ENCODE results near the gene TNFRSF19. TPM values are rescaled to one million over a fixed set of nuclear protein-coding genes. Genes with fewer than 3 reads are reported as not detected.
"Not testable (repeated sequence)": the region's sequence is repeated elsewhere in the genome, so short reads cannot be mapped to it uniquely, and the experiment has no call there.

TNFRSF19 gene
- polyA plus RNA-seq, result 6.8 TPM
- long read RNA-seq, donor 1, partial matches to known transcripts, result 0 of 1 reads
- long read RNA-seq, donor 1, other reads (novel, unspliced or antisense), result 0 of 1 reads
- long read RNA-seq, donor 2, full-length matches to known transcripts, result 1 of 42 reads
- long read RNA-seq, donor 2, partial matches to known transcripts, result 14 of 42 reads
- long read RNA-seq, donor 2, other reads (novel, unspliced or antisense), result 27 of 42 reads
- long read RNA-seq, donor 3, result 0 reads
- long read RNA-seq, donor 4, result 0 reads
- long read RNA-seq, donor 5, result 0 reads
- long read RNA-seq, donor 6, full-length matches to known transcripts, result 1 of 1 reads
- long read RNA-seq, donor 6, partial matches to known transcripts, result 0 of 1 reads
- long read RNA-seq, donor 6, other reads (novel, unspliced or antisense), result 0 of 1 reads
- long read RNA-seq, donor 7, result 0 reads
- long read RNA-seq, donor 8, result 0 reads
- long read RNA-seq, donor 9, result 0 reads
- long read RNA-seq, donor 10, full-length matches to known transcripts, result 3 of 3 reads
- long read RNA-seq, donor 10, partial matches to known transcripts, result 0 of 3 reads
- long read RNA-seq, donor 10, other reads (novel, unspliced or antisense), result 0 of 3 reads
- long read RNA-seq, donor 11, full-length matches to known transcripts, result 1 of 1 reads
- long read RNA-seq, donor 11, partial matches to known transcripts, result 0 of 1 reads
- long read RNA-seq, donor 11, other reads (novel, unspliced or antisense), result 0 of 1 reads

GRCh38 chr13:23570099-23570920 lies at the start of gene TNFRSF19:
Gene TNFRSF19 (plus strand): TSS chr13:23570412. CDS start chr13:23590184, 19,772 bp downstream.
- WGBS (ENCODE audit: insufficient coverage, low lambda C conversion rate), result 0% methylated on average over 1 of the region's 10 CpGs
- no peak within 1 kb of the TSS for H3K4me3 ChIP-seq (ENCODE audit: low read length)
- no peaks in the 10 kb centered on the region for H3K36me3 ChIP-seq (ENCODE audit: control insufficient read depth, insufficient read depth, low read length)
- H3K4me1 ChIP-seq (ENCODE audit: control insufficient read depth, insufficient read depth, low read length), result no peaks in the 10 kb centered on the region
- no peak within 1 kb of the TSS for H3K27ac ChIP-seq (ENCODE audit: low read length)
- peaks cover 27% of the 10 kb centered on the region for H3K27me3 ChIP-seq (ENCODE audit: control insufficient read depth, insufficient read depth, low read length)
- H3K9me3 ChIP-seq (ENCODE audit: control insufficient read depth, low read depth, low read length), result no peaks in the 10 kb centered on the region
- peak; percentile 37 to 38 for DNase-seq

GRCh38 chr13:23529926-23530325 lies 40.3 kb upstream of the TNFRSF19 start:
- not testable (repeated sequence) for H3K4me3 ChIP-seq (ENCODE audit: low read length); H3K36me3 ChIP-seq (ENCODE audit: control insufficient read depth, insufficient read depth, low read length); H3K27me3 ChIP-seq (ENCODE audit: control insufficient read depth, insufficient read depth, low read length); H3K4me1 ChIP-seq (ENCODE audit: control insufficient read depth, insufficient read depth, low read length); H3K9me3 ChIP-seq (ENCODE audit: control insufficient read depth, low read depth, low read length); H3K27ac ChIP-seq (ENCODE audit: low read length); DNase-seq
- 72% methylated on average over 2 of the region's 3 CpGs for WGBS (ENCODE audit: insufficient coverage, low lambda C conversion rate)

- no peak for DNase-seq
- H3K36me3 ChIP-seq (ENCODE audit: control insufficient read depth, insufficient read depth, low read length), result no peaks in the 10 kb centered on the region
- H3K27ac ChIP-seq (ENCODE audit: low read length), result no peak overlapping the region
- H3K4me1 ChIP-seq (ENCODE audit: control insufficient read depth, insufficient read depth, low read length), result no peaks in the 10 kb centered on the region
- peaks cover 2% of the 10 kb centered on the region for H3K27me3 ChIP-seq (ENCODE audit: control insufficient read depth, insufficient read depth, low read length)
- peaks cover 6% of the 10 kb centered on the region for H3K9me3 ChIP-seq (ENCODE audit: control insufficient read depth, low read depth, low read length)
- H3K4me3 ChIP-seq (ENCODE audit: low read length), result no peak overlapping the region
- no CpG with 5 or more reads among the region's 15 CpGs for WGBS (ENCODE audit: insufficient coverage, low lambda C conversion rate)
Measured at GRCh38 chr13:23531446-23531845, 38.8 kb upstream of the TNFRSF19 start.

- no peaks in the 10 kb centered on the region for H3K36me3 ChIP-seq (ENCODE audit: control insufficient read depth, insufficient read depth, low read length)
- no peak overlapping the region for H3K27ac ChIP-seq (ENCODE audit: low read length)
- no peaks in the 10 kb centered on the region for H3K4me1 ChIP-seq (ENCODE audit: control insufficient read depth, insufficient read depth, low read length)
- peaks cover 6% of the 10 kb centered on the region for H3K9me3 ChIP-seq (ENCODE audit: control insufficient read depth, low read depth, low read length)
- peaks cover 2% of the 10 kb centered on the region for H3K27me3 ChIP-seq (ENCODE audit: control insufficient read depth, insufficient read depth, low read length)
- no peak overlapping the region for H3K4me3 ChIP-seq (ENCODE audit: low read length)
- DNase-seq, result no peak
- 60% methylated on average over 3 of the region's 5 CpGs for WGBS (ENCODE audit: insufficient coverage, low lambda C conversion rate)
Measured at GRCh38 chr13:23534090-23534489, 36.1 kb upstream of the TNFRSF19 start.

- H3K27ac ChIP-seq (ENCODE audit: low read length), result no peak overlapping the region
- no peaks in the 10 kb centered on the region for H3K4me1 ChIP-seq (ENCODE audit: control insufficient read depth, insufficient read depth, low read length)
- H3K36me3 ChIP-seq (ENCODE audit: control insufficient read depth, insufficient read depth, low read length), result no peaks in the 10 kb centered on the region
- H3K4me3 ChIP-seq (ENCODE audit: low read length), result no peak overlapping the region
- no peaks in the 10 kb centered on the region for H3K27me3 ChIP-seq (ENCODE audit: control insufficient read depth, insufficient read depth, low read length)
- WGBS (ENCODE audit: insufficient coverage, low lambda C conversion rate), result 100% methylated on average over 2 of the region's 4 CpGs
- H3K9me3 ChIP-seq (ENCODE audit: control insufficient read depth, low read depth, low read length), result no peaks in the 10 kb centered on the region
- no peak for DNase-seq
Measured at GRCh38 chr13:23541221-23541824, 28.9 kb upstream of the TNFRSF19 start.

- Histone ChIP-seq H3K27ac (ENCODE audit: low read length) (no peak overlapping the region), H3K9me3 (ENCODE audit: control insufficient read depth, low read depth, low read length) (no peaks in the 10 kb centered on the region), H3K36me3 (ENCODE audit: control insufficient read depth, insufficient read depth, low read length) (no peaks in the 10 kb centered on the region), H3K27me3 (ENCODE audit: control insufficient read depth, insufficient read depth, low read length) (peaks cover 9% of the 10 kb centered on the region), H3K4me3 (ENCODE audit: low read length) (no peak overlapping the region), H3K4me1 (ENCODE audit: control insufficient read depth, insufficient read depth, low read length) (no peaks in the 10 kb centered on the region)
- no peak for DNase-seq
- WGBS (ENCODE audit: insufficient coverage, low lambda C conversion rate), result 94% methylated on average over 3 of the region's 4 CpGs
Measured at GRCh38 chr13:23544668-23545067, 25.5 kb upstream of the TNFRSF19 start.

- Histone ChIP-seq H3K4me3 (ENCODE audit: low read length) (peak overlapping the region; percentile 35), H3K36me3 (ENCODE audit: control insufficient read depth, insufficient read depth, low read length) (no peaks in the 10 kb centered on the region), H3K9me3 (ENCODE audit: control insufficient read depth, low read depth, low read length) (no peaks in the 10 kb centered on the region), H3K27me3 (ENCODE audit: control insufficient read depth, insufficient read depth, low read length) (peaks cover 9% of the 10 kb centered on the region), H3K27ac (ENCODE audit: low read length) (no peak overlapping the region), H3K4me1 (ENCODE audit: control insufficient read depth, insufficient read depth, low read length) (no peaks in the 10 kb centered on the region)
- DNase-seq, result peak in 1 of 2 donors; percentile 4
- WGBS (ENCODE audit: insufficient coverage, low lambda C conversion rate), result 33% methylated on average over 3 of the region's 31 CpGs
Measured at GRCh38 chr13:23547000-23547590, 23.1 kb upstream of the TNFRSF19 start.

GRCh38 chr13:23549724-23550123 lies 20.5 kb upstream of the TNFRSF19 start:
- Histone ChIP-seq H3K27ac (ENCODE audit: low read length) (no peak overlapping the region), H3K27me3 (ENCODE audit: control insufficient read depth, insufficient read depth, low read length) (peaks cover 9% of the 10 kb centered on the region), H3K4me3 (ENCODE audit: low read length) (no peak overlapping the region), H3K36me3 (ENCODE audit: control insufficient read depth, insufficient read depth, low read length) (no peaks in the 10 kb centered on the region), H3K9me3 (ENCODE audit: control insufficient read depth, low read depth, low read length) (no peaks in the 10 kb centered on the region), H3K4me1 (ENCODE audit: control insufficient read depth, insufficient read depth, low read length) (no peaks in the 10 kb centered on the region)
- DNase-seq, result no peak

GRCh38 chr13:23550163-23550562 lies 20.0 kb upstream of the TNFRSF19 start:
- Histone ChIP-seq H3K27me3 (ENCODE audit: control insufficient read depth, insufficient read depth, low read length) (peaks cover 11% of the 10 kb centered on the region), H3K4me3 (ENCODE audit: low read length) (no peak overlapping the region), H3K27ac (ENCODE audit: low read length) (no peak overlapping the region), H3K4me1 (ENCODE audit: control insufficient read depth, insufficient read depth, low read length) (no peaks in the 10 kb centered on the region), H3K9me3 (ENCODE audit: control insufficient read depth, low read depth, low read length) (no peaks in the 10 kb centered on the region), H3K36me3 (ENCODE audit: control insufficient read depth, insufficient read depth, low read length) (no peaks in the 10 kb centered on the region)
- DNase-seq, result no peak
- no CpG with 5 or more reads among the region's 1 CpG for WGBS (ENCODE audit: insufficient coverage, low lambda C conversion rate)
